WTC11 (cell line): Measurements from ENCODE around the gene ZFPM1.

Experiments
- GABPB1 ChIP-seq: sonication (generic); formaldehyde crosslinking; IDR thresholded peaks from 2 replicates; pipeline ENCODE4 v1.8.1; 2023; ENCODE audit warnings: mild to moderate bottlenecking, missing genetic modification reagents
- NR2C2 ChIP-seq: sonication (generic); formaldehyde crosslinking; IDR thresholded peaks from 2 replicates; pipeline ENCODE4 v1.8.0; 2022; ENCODE audit warnings: mild to moderate bottlenecking, missing genetic modification reagents
- ZNF416 ChIP-seq: fragments of 250-450 bp; sonication (Bioruptor Pico); IDR thresholded peaks from 2 replicates; pipeline ENCODE4 v1.9.0; 2021; ENCODE audit warnings: mild to moderate bottlenecking, inconsistent platforms
- TF ChIP-seq, protein P1 (sequence below): fragments of 200-600 bp; IDR thresholded peaks from 2 replicates; pipeline ENCODE4 v1.8.0; 2022; ENCODE audit warnings: antibody characterized with exemption
- TF ChIP-seq, protein P2 (sequence below): sonication (generic); formaldehyde crosslinking; conservative IDR thresholded peaks from 2 replicates; pipeline ENCODE4 v1.8.1; 2022; ENCODE audit warnings: mild to moderate bottlenecking, missing genetic modification reagents
- TF ChIP-seq, protein P3 (sequence below): sonication (generic); formaldehyde crosslinking; IDR thresholded peaks from 2 replicates; pipeline ENCODE4 v1.8.1; 2023; ENCODE audit warnings: mild to moderate bottlenecking, missing genetic modification reagents, moderate library complexity
- TF ChIP-seq, protein P4 (sequence below): sonication (generic); formaldehyde crosslinking; IDR thresholded peaks from 2 replicates; pipeline ENCODE4 v1.8.1; 2023; ENCODE audit warnings: mild to moderate bottlenecking, missing genetic modification reagents
- TF ChIP-seq, protein P5 (sequence below): sonication (generic); formaldehyde crosslinking; IDR thresholded peaks from 2 replicates; pipeline ENCODE4 v1.8.1; 2023; ENCODE audit warnings: mild to moderate bottlenecking, missing genetic modification reagents
- TF ChIP-seq, protein P6 (sequence below): sonication (generic); formaldehyde crosslinking; IDR thresholded peaks from 2 replicates; pipeline ENCODE4 v1.8.0; 2022; ENCODE audit warnings: mild to moderate bottlenecking, missing genetic modification reagents

DNA sequence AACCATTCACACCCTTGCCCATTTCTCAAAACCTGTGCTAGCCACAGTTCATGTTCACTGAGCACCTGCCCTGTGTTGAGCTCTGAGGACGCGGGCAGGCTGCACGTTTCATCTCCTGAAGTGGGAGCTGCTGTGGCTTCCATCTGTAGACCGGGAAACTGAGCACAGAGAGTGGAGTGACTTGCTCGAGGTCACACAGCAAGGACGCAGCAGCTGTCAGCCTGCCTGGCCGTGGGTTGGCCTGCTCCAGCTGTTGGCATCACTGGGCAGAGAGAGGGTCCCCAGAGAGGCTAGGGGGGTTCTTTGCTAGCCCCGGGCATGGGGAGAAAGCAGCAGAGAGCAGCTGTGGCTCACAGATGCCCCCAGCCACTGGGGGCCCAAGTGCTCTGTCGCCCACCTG lies 28.8 kb downstream of the ZFPM1 start:
- TF ChIP-seq, protein P1, sequence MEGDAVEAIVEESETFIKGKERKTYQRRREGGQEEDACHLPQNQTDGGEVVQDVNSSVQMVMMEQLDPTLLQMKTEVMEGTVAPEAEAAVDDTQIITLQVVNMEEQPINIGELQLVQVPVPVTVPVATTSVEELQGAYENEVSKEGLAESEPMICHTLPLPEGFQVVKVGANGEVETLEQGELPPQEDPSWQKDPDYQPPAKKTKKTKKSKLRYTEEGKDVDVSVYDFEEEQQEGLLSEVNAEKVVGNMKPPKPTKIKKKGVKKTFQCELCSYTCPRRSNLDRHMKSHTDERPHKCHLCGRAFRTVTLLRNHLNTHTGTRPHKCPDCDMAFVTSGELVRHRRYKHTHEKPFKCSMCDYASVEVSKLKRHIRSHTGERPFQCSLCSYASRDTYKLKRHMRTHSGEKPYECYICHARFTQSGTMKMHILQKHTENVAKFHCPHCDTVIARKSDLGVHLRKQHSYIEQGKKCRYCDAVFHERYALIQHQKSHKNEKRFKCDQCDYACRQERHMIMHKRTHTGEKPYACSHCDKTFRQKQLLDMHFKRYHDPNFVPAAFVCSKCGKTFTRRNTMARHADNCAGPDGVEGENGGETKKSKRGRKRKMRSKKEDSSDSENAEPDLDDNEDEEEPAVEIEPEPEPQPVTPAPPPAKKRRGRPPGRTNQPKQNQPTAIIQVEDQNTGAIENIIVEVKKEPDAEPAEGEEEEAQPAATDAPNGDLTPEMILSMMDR, result no peak
- no peak for TF ChIP-seq ZNF416 (CRISPR knock-in tag)
- TF ChIP-seq, protein P2, sequence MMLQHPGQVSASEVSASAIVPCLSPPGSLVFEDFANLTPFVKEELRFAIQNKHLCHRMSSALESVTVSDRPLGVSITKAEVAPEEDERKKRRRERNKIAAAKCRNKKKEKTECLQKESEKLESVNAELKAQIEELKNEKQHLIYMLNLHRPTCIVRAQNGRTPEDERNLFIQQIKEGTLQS, result no peak
- TF ChIP-seq NR2C2 (CRISPR knock-in tag), result no peak
- TF ChIP-seq, protein P3, sequence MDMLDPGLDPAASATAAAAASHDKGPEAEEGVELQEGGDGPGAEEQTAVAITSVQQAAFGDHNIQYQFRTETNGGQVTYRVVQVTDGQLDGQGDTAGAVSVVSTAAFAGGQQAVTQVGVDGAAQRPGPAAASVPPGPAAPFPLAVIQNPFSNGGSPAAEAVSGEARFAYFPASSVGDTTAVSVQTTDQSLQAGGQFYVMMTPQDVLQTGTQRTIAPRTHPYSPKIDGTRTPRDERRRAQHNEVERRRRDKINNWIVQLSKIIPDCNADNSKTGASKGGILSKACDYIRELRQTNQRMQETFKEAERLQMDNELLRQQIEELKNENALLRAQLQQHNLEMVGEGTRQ (CRISPR knock-in tag), result no peak
- TF ChIP-seq, protein P4, sequence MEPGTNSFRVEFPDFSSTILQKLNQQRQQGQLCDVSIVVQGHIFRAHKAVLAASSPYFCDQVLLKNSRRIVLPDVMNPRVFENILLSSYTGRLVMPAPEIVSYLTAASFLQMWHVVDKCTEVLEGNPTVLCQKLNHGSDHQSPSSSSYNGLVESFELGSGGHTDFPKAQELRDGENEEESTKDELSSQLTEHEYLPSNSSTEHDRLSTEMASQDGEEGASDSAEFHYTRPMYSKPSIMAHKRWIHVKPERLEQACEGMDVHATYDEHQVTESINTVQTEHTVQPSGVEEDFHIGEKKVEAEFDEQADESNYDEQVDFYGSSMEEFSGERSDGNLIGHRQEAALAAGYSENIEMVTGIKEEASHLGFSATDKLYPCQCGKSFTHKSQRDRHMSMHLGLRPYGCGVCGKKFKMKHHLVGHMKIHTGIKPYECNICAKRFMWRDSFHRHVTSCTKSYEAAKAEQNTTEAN, result no peak
- TF ChIP-seq, protein P5, sequence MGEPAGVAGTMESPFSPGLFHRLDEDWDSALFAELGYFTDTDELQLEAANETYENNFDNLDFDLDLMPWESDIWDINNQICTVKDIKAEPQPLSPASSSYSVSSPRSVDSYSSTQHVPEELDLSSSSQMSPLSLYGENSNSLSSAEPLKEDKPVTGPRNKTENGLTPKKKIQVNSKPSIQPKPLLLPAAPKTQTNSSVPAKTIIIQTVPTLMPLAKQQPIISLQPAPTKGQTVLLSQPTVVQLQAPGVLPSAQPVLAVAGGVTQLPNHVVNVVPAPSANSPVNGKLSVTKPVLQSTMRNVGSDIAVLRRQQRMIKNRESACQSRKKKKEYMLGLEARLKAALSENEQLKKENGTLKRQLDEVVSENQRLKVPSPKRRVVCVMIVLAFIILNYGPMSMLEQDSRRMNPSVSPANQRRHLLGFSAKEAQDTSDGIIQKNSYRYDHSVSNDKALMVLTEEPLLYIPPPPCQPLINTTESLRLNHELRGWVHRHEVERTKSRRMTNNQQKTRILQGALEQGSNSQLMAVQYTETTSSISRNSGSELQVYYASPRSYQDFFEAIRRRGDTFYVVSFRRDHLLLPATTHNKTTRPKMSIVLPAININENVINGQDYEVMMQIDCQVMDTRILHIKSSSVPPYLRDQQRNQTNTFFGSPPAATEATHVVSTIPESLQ, result no peak
- TF ChIP-seq, protein P6, sequence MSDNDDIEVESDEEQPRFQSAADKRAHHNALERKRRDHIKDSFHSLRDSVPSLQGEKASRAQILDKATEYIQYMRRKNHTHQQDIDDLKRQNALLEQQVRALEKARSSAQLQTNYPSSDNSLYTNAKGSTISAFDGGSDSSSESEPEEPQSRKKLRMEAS (CRISPR knock-in tag), result no peak
- no peak for TF ChIP-seq GABPB1 (CRISPR knock-in tag)
